Breast epithelium (tissue), 4 donors: Measurements from ENCODE around the gene JMJD1C. TPM values are rescaled to one million over a fixed set of nuclear protein-coding genes. Genes with fewer than 3 reads are reported as not detected.

Experiments
- DNase-seq, 2 donors: peaks; one replicate each; pipeline ENCODE4 v3.0.0-alpha.2; 2019; ENCODE audit warnings: low spot score in 2 of 2
- H3K27ac ChIP-seq, 2 donors: fragments of 200-600 bp; sonication (generic) in 1 of 2; one replicate each; pipeline ENCODE4 v1.5.1; 2016 to 2019; ENCODE audit warnings: mild to moderate bottlenecking in 1 of 2
- H3K27me3 ChIP-seq, 2 donors: fragments of 200-600 bp; sonication (generic) in 1 of 2; one replicate each; pipeline versions ENCODE4 v1.5.1 to v1.6.0; 2017 to 2019; ENCODE audit warnings: control low read depth in 1 of 2, mild to moderate bottlenecking in 1 of 2
- H3K36me3 ChIP-seq: fragments of 200-600 bp; one replicate; pipeline ENCODE4 v1.5.1; 2019
- H3K4me1 ChIP-seq, 2 donors: fragments of 200-600 bp; sonication (generic); one replicate each; pipeline ENCODE4 v1.5.1; 2016 to 2019; ENCODE audit warnings: control low read depth in 1 of 2
- H3K4me3 ChIP-seq, 3 donors: fragments of 200-600 bp; sonication (generic); 1 replicate in 2 of 3; 2 replicates in 1 of 3; pipeline ENCODE4 v1.5.1; 2016 to 2019; ENCODE audit warnings: mild to moderate bottlenecking in 3 of 3, moderate library complexity in 2 of 3
- H3K9me3 ChIP-seq, 2 donors: fragments of 200-600 bp; sonication (generic) in 1 of 2; one replicate each; pipeline ENCODE4 v1.5.1; 2016 to 2019; ENCODE audit warnings: control low read depth in 1 of 2
- CTCF ChIP-seq, 3 donors: fragments of 450-650 bp; IDR thresholded peaks; one replicate each; pipeline ENCODE4 v1.5.1; 2016 to 2017; ENCODE audit warnings: antibody characterized with exemption in 3 of 3, mild to moderate bottlenecking in 3 of 3, moderate library complexity in 3 of 3
- POLR2A ChIP-seq: fragments of 450-650 bp; IDR thresholded peaks from one replicate; pipeline ENCODE4 v1.6.1; 2016; ENCODE audit warnings: antibody characterized with exemption, mild to moderate bottlenecking, moderate library complexity
- POLR2AphosphoS5 ChIP-seq, 3 donors: sonication (generic); formaldehyde crosslinking; IDR thresholded peaks; one replicate each; pipeline ENCODE4 v1.6.1; 2017; ENCODE audit warnings: antibody characterized with exemption in 3 of 3
- intact Hi-C: fragments of 100-400 bp; cut with DNase I; formaldehyde crosslinking; loops from one replicate; pipeline ENCODE4 v1.15.1; 2023; ENCODE audit warnings: low total_unique reads
- total RNA-seq, 3 donors: library from RNA; depleted of rRNA; stranded (reverse); fragments of >200 nt; gene quantifications; one replicate each; pipeline ENCODE4 v1.1.0, GENCODE V29; 2016

JMJD1C gene
- total RNA-seq, 3 donors from 2014 or later: 134 to 327 (median 162) TPM

GRCh38 chr10:63413429-63413828 lies 52.3 kb downstream of the JMJD1C start:
- no peaks in the 10 kb centered on the region for H3K27me3 ChIP-seq
- intact Hi-C loops: no loop called here

DNA sequence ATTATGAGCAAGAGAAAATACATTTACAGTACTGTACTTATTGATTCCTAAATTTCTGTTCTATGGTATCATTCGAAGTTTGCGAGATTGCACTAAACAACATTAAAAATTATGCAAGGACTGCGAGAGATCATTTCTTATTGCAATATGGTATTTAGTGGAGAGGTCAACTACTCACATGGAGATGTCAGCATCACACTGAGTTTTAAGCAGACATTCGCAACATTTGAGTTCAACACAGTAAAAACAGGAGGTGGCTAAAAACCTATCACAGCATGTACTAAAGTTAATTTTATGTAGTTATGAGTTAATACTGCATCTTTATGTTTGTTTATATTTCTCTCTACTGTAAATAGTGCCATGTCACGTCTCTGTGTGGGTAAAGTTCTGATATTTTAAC lies 53.5 kb downstream of the JMJD1C start:
- TF ChIP-seq CTCF (IDR thresholded peaks at IDR 0.05): no peak
- no peak for TF ChIP-seq POLR2AphosphoS5 (IDR thresholded peaks at IDR 0.05)
- no peak for TF ChIP-seq POLR2A
- H3K27ac ChIP-seq: no peak overlapping the region
- H3K4me3 ChIP-seq: no peak overlapping the region
- intact Hi-C loops: no loop called here
- no peaks in the 10 kb centered on the region for H3K4me1 ChIP-seq
- H3K27me3 ChIP-seq: no peaks in the 10 kb centered on the region
- no peaks in the 10 kb centered on the region for H3K9me3 ChIP-seq
- DNase-seq: no peak
- no peaks in the 10 kb centered on the region for H3K36me3 ChIP-seq

More at GRCh38 chr10:63413429-63413828, 52.3 kb downstream of the JMJD1C start:
- TF ChIP-seq CTCF (IDR thresholded peaks at IDR 0.05) (no peak), POLR2A (no peak), POLR2AphosphoS5 (IDR thresholded peaks at IDR 0.05) (no peak)
- no peaks in the 10 kb centered on the region for H3K9me3 ChIP-seq
- H3K36me3 ChIP-seq: no peaks in the 10 kb centered on the region
- no peak for DNase-seq
- H3K27ac ChIP-seq: no peak overlapping the region
- no peak overlapping the region for H3K4me3 ChIP-seq
- H3K4me1 ChIP-seq: no peaks in the 10 kb centered on the region

DNA sequence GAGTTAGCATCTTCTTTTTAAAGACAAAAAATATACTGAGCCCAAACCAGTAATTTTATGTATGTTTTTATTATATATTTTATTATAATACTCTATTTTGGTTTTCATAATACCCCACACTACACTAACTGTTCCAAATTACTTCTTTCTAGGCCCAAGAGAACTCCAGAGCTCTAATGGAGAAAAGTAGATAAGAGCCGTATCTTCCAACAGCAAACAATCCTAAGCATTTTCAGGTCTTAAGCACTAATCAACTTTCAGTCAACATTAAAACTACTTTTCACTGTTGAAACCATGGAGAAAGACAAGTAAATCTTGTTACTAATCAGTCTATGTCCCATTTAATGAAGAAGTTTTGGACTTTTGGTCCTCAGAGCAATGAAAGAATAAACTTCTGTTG lies 55.1 kb downstream of the JMJD1C start:
- Histone ChIP-seq H3K4me3 (no peak overlapping the region), H3K4me1 (no peaks in the 10 kb centered on the region), H3K36me3 (no peaks in the 10 kb centered on the region), H3K27ac (peak overlapping the region in 1 of 2 donors; percentile 0), H3K9me3 (no peaks in the 10 kb centered on the region), H3K27me3 (no peaks in the 10 kb centered on the region)
- intact Hi-C loops: no loop called here
- no peak for DNase-seq
- no peak for TF ChIP-seq POLR2A
- no peak for TF ChIP-seq POLR2AphosphoS5 (IDR thresholded peaks at IDR 0.05)
- TF ChIP-seq CTCF (IDR thresholded peaks at IDR 0.05): no peak

DNA sequence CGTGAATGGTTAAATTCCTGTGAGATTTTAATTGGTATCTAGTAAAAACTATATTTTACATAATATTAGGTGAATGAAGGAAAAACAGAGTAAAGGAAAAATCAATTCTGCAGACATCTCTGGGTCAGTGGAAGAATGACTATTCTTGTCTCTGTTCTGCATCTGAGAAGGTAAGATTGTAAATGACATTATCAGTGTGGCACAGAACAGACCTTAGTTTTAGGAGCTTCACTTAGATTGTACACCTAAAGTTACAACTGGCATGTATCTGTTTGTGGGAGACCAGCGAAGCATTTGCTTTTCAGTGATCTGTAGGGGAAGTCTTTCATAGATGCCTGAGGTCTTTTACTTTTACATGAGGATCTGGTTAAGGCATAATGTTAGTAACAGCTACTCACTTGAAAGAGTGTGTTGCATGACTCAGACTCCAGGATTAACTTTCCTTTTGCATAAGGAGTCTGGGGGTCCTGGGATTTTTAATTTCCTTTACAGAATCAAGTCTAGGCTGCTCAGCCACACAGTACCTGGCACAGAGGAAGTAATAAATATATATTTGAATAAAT lies 56.2 kb downstream of the JMJD1C start:
- no peak for TF ChIP-seq POLR2AphosphoS5 (IDR thresholded peaks at IDR 0.05)
- TF ChIP-seq POLR2A: no peak
- TF ChIP-seq CTCF (IDR thresholded peaks at IDR 0.05): no peak
- Histone ChIP-seq H3K36me3 (no peaks in the 10 kb centered on the region), H3K4me3 (no peak overlapping the region)

DNA sequence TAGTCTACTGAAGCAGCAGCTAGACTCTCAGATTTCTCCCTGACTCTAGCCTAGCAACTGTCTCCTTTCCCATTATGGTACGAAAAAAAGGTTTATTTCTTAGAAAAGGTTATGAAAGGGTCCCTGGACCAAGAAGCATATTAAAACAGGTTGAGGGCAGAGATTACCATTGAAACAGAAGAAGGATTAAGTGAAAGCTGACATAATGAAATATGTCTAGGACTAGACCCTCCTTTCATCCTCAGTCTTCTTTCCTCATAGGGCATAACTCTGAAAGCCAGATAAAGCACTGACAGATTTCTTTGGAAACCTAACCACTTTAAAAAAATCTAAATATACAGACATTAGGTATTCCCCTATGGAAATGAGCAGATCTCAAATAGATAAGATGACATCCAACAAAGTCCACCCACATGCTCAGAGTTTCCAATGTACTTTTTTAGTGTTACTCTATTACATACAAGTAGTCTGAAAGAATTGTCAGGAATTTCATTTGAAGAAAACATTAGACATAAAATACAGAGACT lies 58.6 kb downstream of the JMJD1C start:
- no peak overlapping the region for H3K27ac ChIP-seq
- TF ChIP-seq POLR2A (no peak), POLR2AphosphoS5 (IDR thresholded peaks at IDR 0.05) (no peak), CTCF (IDR thresholded peaks at IDR 0.05) (no peak)
- H3K4me3 ChIP-seq: no peak overlapping the region
- no peaks in the 10 kb centered on the region for H3K27me3 ChIP-seq
- no peaks in the 10 kb centered on the region for H3K9me3 ChIP-seq
- intact Hi-C loops: no loop called here
- H3K36me3 ChIP-seq: no peaks in the 10 kb centered on the region
- DNase-seq: no peak
- H3K4me1 ChIP-seq: no peaks in the 10 kb centered on the region

More for the DNA sequence above, 56.2 kb downstream of the JMJD1C start:
- H3K9me3 ChIP-seq: no peaks in the 10 kb centered on the region
- intact Hi-C loops: no loop called here
- H3K27ac ChIP-seq: no peak overlapping the region
- H3K27me3 ChIP-seq: no peaks in the 10 kb centered on the region
- DNase-seq: no peak
- no peaks in the 10 kb centered on the region for H3K4me1 ChIP-seq
